ENCODE data around the gene ATP5F1A. TPM values are rescaled to one million over a fixed set of nuclear protein-coding genes. Genes with fewer than 3 reads are reported as not detected.
"Not testable (repeated sequence)": the region's sequence is repeated elsewhere in the genome, so short reads cannot be mapped to it uniquely, and the experiment has no call there.

The ATP5F1A gene
- total and polyA plus RNA-seq, 12 donors = 194 to 1,012 (median 671) TPM

DNA sequence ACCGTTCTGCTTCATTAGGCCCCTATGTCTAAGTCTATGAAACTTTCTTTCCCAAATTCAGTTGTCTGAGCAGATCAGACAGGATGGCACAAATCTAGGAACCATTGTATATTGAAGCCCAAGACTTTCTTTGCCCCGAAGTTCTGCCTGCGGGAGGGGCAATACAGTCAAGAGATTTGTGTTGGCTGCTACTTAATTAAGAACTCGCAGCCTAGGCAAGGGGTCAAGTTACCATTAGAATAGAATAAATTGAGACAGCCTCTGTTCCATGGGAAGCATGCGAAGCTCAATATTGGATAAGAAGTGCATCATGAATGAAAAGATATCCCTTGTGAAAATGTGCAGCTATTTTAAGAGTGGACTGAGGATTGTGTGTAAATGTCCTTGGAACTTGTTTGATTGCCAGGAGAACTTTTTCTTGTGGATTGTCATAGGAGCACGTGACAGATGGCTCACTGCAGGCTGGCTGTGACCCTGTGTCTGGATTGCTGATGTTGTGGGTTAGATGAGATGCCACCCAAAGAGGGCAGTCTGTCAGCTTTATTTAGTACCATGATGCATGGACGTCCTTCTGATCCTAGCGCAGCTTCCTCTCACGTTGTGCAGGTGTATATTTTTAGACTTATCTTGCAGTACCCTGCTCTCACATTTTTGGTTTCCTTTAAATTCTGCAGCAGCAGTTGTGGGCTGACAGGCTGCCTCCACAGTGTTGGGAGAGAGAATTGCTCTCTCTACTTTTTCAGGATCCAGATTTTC, 37.0 kb upstream of the ATP5F1A start:
- Histone ChIP-seq H3K36me3 (replicated peaks in 1 of 2) (no peaks in the 10 kb centered on the region), H3K4me1 (replicated peaks in 1 of 2) (no peaks in the 10 kb centered on the region), H3K27ac (no peak overlapping the region), H3K4me3 (no peak overlapping the region), H3K9me3 (replicated peaks in 1 of 3) (no peaks in the 10 kb centered on the region), H3K27me3 (no peaks in the 10 kb centered on the region)
- WGBS, 4 donors = 51 to 54% (median 52%) methylated on average over 9 of the region's 9 CpGs
- no peak for TF ChIP-seq POLR2A (IDR thresholded peaks at IDR 0.05)
- TF ChIP-seq, protein P1, sequence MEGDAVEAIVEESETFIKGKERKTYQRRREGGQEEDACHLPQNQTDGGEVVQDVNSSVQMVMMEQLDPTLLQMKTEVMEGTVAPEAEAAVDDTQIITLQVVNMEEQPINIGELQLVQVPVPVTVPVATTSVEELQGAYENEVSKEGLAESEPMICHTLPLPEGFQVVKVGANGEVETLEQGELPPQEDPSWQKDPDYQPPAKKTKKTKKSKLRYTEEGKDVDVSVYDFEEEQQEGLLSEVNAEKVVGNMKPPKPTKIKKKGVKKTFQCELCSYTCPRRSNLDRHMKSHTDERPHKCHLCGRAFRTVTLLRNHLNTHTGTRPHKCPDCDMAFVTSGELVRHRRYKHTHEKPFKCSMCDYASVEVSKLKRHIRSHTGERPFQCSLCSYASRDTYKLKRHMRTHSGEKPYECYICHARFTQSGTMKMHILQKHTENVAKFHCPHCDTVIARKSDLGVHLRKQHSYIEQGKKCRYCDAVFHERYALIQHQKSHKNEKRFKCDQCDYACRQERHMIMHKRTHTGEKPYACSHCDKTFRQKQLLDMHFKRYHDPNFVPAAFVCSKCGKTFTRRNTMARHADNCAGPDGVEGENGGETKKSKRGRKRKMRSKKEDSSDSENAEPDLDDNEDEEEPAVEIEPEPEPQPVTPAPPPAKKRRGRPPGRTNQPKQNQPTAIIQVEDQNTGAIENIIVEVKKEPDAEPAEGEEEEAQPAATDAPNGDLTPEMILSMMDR (IDR thresholded peaks at IDR 0.05) = no peak
- DNase-seq = peak in 4 of 7 donors; percentile 22 to 37 (median 24)
- intact Hi-C loops (cut with DNase I) = no loop called here

DNA sequence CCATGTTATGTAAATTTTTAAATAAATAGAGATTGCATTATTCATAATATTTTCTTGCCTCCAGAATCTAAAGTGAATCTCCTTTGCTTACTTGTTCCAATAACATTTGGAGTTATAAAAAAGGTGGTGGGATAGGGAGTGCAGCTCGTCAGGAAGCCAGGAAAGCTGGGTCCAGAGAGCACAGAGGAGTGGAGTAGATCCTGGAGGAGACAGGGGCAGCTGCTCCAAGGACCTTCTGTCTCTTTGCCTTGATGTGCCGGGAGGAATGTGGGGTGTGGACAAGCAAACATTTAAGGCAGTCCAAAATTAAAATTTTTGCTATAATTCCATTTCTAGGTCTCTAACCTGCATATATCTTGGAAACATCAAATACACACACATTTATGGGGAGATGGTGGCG, 35.4 kb upstream of the ATP5F1A start:
- no peak for DNase-seq
- peaks cover 0 to 13% of the 10 kb centered on the region in 2 donors for H3K36me3 ChIP-seq (replicated peaks in 1 of 2)
- intact Hi-C loops (cut with DNase I) = no loop called here
- 67 to 84% (median 81%) methylated on average over 3 of the region's 3 CpGs for WGBS, 4 donors
- no peaks in the 10 kb centered on the region for H3K27me3 ChIP-seq
- no peak overlapping the region for H3K4me3 ChIP-seq
- no peak for TF ChIP-seq POLR2A (IDR thresholded peaks at IDR 0.05)
- TF ChIP-seq, protein P1 (IDR thresholded peaks at IDR 0.05) = no peak
- no peaks in the 10 kb centered on the region for H3K4me1 ChIP-seq (replicated peaks in 1 of 2)
- no peaks in the 10 kb centered on the region for H3K9me3 ChIP-seq (replicated peaks in 1 of 3)
- no peak overlapping the region for H3K27ac ChIP-seq

DNA sequence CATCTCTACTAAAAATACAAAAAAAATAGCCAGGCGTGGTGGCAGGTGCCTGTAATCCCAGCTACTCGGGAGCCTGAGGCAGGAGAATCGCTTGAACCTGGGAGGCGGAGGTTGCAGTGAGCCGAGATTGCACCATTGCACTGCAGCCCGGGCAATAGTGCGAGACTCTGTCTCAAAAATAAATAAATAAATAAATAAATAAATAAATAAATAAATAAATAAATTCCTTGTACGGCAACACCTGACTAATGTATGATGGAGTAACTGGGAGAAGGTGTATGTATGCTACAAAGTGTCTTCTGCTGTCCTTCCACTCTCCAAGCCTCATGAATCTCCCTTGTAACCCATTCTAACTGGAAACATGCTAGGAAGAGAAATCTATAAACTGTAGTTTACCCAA, 32.5 kb upstream of the ATP5F1A start:
- H3K4me3 ChIP-seq; DNase-seq; H3K27ac ChIP-seq; intact Hi-C loops (cut with DNase I); H3K27me3 ChIP-seq; H3K9me3 ChIP-seq (replicated peaks in 1 of 3); H3K4me1 ChIP-seq (replicated peaks in 1 of 2): not testable (repeated sequence)
- H3K36me3 ChIP-seq (replicated peaks in 1 of 2) = peaks cover 0 to 22% of the 10 kb centered on the region in 2 donors
- 95 to 98% (median 97%) methylated on average over 8 of the region's 8 CpGs for WGBS, 4 donors

GRCh38 chr18:46130061-46130460, 32.0 kb upstream of the ATP5F1A start:
- TF ChIP-seq, protein P1 (IDR thresholded peaks at IDR 0.05) = no peak
- TF ChIP-seq POLR2A (IDR thresholded peaks at IDR 0.05) = no peak
- intact Hi-C loops (cut with DNase I) = no loop called here
- WGBS, 4 donors = 92 to 100% (median 96%) methylated on average over 2 of the region's 2 CpGs
- Histone ChIP-seq H3K4me1 (replicated peaks in 1 of 2) (no peaks in the 10 kb centered on the region), H3K27me3 (no peaks in the 10 kb centered on the region), H3K36me3 (replicated peaks in 1 of 2) (peaks cover 0 to 22% of the 10 kb centered on the region in 2 donors), H3K9me3 (replicated peaks in 1 of 3) (no peaks in the 10 kb centered on the region), H3K4me3 (no peak overlapping the region), H3K27ac (no peak overlapping the region)
- DNase-seq = no peak

- H3K27me3 ChIP-seq; H3K9me3 ChIP-seq (replicated peaks in 1 of 3); H3K27ac ChIP-seq; intact Hi-C loops (cut with DNase I); H3K4me1 ChIP-seq (replicated peaks in 1 of 2); H3K4me3 ChIP-seq; DNase-seq: not testable (repeated sequence)
- WGBS, 4 donors = 89 to 99% (median 95%) methylated on average over 4 of the region's 4 CpGs
- H3K36me3 ChIP-seq (replicated peaks in 1 of 2) = peaks cover 0 to 22% of the 10 kb centered on the region in 2 donors
These were observed 28.5 kb upstream of the ATP5F1A start for GRCh38 chr18:46126625-46127024.

Measured in adrenal gland (tissue), 12 donors.